HG03064 (cell line): ENCODE data around the gene SLC17A9.
"Not testable (repeated sequence)": the region's sequence is repeated elsewhere in the genome, so short reads cannot be mapped to it uniquely, and the experiment has no call there.

Experiments
- ATAC-seq: cut with Tn5 transposase; IDR thresholded peaks from one replicate; pipeline ENCODE4 v1.9.1; 2021; ENCODE audit warnings: low read depth; ENCODE audit not compliant: unreplicated experiment

SLC17A9 gene

GRCh38 chr20:62953839-62954703 lies 1.6 kb downstream of the SLC17A9 start:
- ATAC-seq = peak; percentile 60

GRCh38 chr20:62955519-62956386 lies 3.2 kb downstream of the SLC17A9 start:
- ATAC-seq = no peak

GRCh38 chr20:62956387-62957135 lies 4.1 kb downstream of the SLC17A9 start:
- ATAC-seq = no peak

- ATAC-seq = no peak
Measured at GRCh38 chr20:62957136-62958117, 4.9 kb downstream of the SLC17A9 start.

GRCh38 chr20:62958388-62959100 lies 6.0 kb downstream of the SLC17A9 start:
- no peak for ATAC-seq

GRCh38 chr20:62959101-62959971 lies 6.8 kb downstream of the SLC17A9 start:
- no peak for ATAC-seq

GRCh38 chr20:62959998-62960436 lies 7.5 kb downstream of the SLC17A9 start:
- ATAC-seq = no peak

GRCh38 chr20:62960446-62961309 lies 8.2 kb downstream of the SLC17A9 start:
- not testable (repeated sequence) for ATAC-seq

GRCh38 chr20:62961310-62961783 lies 8.8 kb downstream of the SLC17A9 start:
- ATAC-seq = no peak

- ATAC-seq = no peak
Measured at GRCh38 chr20:62961799-62962198, 9.3 kb downstream of the SLC17A9 start.

- no peak for ATAC-seq
Measured at GRCh38 chr20:62962221-62962879, 9.8 kb downstream of the SLC17A9 start.

GRCh38 chr20:62962891-62963613 lies 10.5 kb downstream of the SLC17A9 start:
- no peak for ATAC-seq

- no peak for ATAC-seq
Measured at GRCh38 chr20:62963614-62964397, 11.3 kb downstream of the SLC17A9 start.

GRCh38 chr20:62964700-62965099 lies 12.2 kb downstream of the SLC17A9 start:
- no peak for ATAC-seq

GRCh38 chr20:62965363-62965771 lies 12.9 kb downstream of the SLC17A9 start:
- ATAC-seq = no peak
